Esophagus squamous epithelium (tissue), 4 donors: Measurements from ENCODE around the gene GRIK3.

Experiments
- CTCF ChIP-seq, 6 experiments: fragments of 450-650 bp in 4 of 6; fragments of 200-600 bp in 2 of 6; sonication (generic) in 2 of 6; IDR thresholded peaks; one replicate each; pipeline ENCODE4 v1.5.1; 2016 to 2019; ENCODE audit warnings: antibody characterized with exemption in 6 of 6, mild to moderate bottlenecking in 4 of 6, moderate library complexity in 4 of 6
- POLR2A ChIP-seq, 4 donors: fragments of 450-650 bp; IDR thresholded peaks; one replicate each; pipeline ENCODE4 v1.6.1; 2017; ENCODE audit warnings: antibody characterized with exemption in 4 of 4, mild to moderate bottlenecking in 4 of 4, moderate library complexity in 3 of 4

- TF ChIP-seq CTCF (IDR thresholded peaks at IDR 0.05) (no peak), POLR2A (IDR thresholded peaks at IDR 0.05) (no peak)
Observed at GRCh38 chr1:36920371-36920770, 113.9 kb downstream of the GRIK3 start.
